Activated CD8-positive, alpha-beta memory T cell treated with anti-CD3 and anti-CD28 coated beads for 1 hour (primary cell): Measurements from ENCODE around the gene NID1.
A peak's percentile ranks its signal among the peaks of the same experiment; 100 is the strongest.
"Not testable (repeated sequence)": the region's sequence is repeated elsewhere in the genome, so short reads cannot be mapped to it uniquely, and the experiment has no call there.

Source experiments
- DNase-seq, 2 donors: peaks; one replicate each; pipeline ENCODE4 v3.0.0-alpha.2; 2020; ENCODE audit warnings: low read depth in 1 of 2; ENCODE audit errors: extremely low read depth in 1 of 2

Gene NID1

DNA sequence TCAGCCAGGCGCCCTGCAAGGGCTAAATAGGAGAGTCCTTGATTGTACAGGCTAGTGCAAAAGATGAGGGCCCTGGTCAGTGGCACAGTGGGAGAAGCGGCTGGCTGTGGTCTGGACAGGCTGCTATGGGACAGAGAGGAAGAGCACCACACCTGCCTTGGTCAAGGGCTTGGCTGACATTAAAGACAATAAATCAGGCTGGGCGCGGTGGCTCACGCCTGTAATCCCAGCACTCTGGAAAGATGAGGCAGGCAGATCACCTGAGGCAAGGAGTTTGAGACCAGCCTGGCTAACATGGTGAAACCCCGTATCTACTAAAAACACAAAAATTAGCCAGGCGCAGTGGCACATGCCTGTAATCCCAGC is 62.9 kb downstream of the NID1 start:
- DNase-seq: no peak

DNA sequence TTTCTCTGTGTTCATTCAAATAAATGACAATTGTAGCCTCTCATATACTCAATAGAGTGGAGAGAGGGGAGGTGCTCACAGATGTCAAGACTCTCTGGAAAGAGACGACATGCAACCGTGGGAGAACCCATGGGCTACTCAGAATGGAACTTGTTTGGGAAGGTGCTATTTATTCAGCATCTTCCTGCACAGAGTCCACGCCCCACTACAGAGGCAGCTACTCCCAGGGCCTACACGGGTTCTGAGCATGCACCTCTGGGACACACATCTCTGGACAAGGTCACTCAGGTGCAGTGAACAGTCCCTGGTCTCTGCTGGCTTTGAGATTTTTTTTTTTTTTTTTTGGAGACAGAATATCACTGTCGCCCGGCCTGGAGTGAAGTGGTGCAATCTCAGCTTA is 64.1 kb downstream of the NID1 start:
- no peak for DNase-seq

DNA sequence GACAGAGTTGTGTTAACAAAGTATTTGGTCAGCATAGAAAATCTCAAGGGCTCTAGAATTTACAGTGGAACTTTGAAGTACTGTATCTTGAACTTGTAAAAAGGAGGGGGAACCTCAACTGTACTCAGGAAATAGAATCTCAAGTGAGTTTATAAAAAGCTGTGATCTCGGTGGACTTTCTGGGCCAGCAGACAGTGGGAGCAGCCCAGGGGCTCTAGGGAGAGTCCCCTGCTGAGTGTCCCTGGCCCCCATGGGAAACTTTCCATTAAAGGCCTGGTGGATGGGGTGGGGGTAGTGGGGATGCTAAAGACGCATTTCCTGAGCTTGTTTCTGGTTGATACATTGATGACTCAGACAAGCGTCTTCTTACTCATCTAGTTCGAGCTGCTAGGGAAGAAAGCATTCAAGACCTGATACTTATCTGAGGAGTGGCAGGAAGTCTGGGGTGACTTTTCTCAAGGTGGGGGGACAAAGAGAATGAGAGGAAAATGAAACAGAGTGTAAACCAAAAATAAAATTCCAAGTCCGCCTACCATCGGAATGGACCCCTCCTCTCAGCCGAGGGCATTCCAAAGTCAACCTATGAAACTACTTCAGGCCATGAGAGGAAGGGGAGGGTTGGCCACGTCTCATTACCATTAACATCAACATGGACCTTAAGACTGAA is 65.5 kb downstream of the NID1 start:
- DNase-seq: peak; percentile 39

DNA sequence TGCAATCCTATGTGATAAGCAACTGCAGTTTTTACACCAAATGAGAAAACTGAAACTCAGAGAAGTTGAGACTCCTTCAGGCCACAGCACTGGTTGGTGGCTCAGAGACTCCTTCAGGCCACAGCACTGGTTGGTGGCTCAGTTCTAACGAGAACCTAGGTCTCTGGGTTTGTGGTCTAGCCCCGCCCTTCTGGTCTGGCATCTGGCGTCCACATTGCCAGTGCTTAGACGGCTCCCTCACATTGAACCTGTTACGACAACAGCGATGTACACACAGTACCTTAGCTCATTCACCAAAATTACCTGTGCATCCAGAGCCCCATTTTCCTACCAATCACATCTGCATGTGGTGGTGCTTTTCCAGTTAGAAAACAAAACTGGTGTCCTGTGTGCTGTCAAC is 66.1 kb downstream of the NID1 start:
- peak in 1 of 2 donors; percentile 7 for DNase-seq

DNA sequence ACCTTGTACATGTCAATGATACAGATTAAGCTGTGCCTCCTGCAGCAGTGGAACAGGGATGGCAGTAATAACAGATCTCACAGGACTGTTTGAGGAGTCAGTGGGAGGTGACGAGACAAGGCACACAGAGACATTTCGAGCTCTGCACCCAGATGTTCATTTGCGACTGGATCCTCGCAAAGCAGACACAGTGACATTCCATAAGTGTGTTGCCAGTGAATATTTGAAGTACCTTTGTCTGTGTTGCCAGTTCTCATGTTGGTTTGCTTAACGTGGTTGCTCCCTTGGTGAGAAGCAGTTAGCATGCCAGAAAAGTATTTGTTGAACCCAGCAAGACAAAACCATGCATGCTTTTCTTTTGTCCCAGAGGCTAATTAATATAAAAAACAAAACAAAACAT is 67.0 kb downstream of the NID1 start:
- DNase-seq: no peak

DNA sequence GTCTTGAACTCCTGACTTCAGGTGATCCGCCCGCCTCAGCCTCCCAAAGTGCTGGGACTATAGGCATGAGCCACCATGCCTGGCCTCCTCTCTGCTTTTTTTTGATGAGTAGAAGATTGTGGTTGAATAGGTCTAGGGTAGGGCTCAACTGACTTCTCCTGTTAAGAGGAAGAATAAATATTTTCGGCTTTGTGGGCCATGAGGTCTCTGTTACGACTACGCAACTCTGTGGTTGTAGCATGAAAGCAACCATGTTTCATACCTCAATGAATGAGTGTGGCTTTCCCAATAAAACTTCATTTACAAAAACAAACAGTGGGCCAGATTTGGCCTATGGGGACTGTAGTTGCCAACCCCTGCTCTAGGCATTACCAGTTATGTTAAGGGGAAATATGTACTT is 67.8 kb downstream of the NID1 start:
- no peak for DNase-seq

DNA sequence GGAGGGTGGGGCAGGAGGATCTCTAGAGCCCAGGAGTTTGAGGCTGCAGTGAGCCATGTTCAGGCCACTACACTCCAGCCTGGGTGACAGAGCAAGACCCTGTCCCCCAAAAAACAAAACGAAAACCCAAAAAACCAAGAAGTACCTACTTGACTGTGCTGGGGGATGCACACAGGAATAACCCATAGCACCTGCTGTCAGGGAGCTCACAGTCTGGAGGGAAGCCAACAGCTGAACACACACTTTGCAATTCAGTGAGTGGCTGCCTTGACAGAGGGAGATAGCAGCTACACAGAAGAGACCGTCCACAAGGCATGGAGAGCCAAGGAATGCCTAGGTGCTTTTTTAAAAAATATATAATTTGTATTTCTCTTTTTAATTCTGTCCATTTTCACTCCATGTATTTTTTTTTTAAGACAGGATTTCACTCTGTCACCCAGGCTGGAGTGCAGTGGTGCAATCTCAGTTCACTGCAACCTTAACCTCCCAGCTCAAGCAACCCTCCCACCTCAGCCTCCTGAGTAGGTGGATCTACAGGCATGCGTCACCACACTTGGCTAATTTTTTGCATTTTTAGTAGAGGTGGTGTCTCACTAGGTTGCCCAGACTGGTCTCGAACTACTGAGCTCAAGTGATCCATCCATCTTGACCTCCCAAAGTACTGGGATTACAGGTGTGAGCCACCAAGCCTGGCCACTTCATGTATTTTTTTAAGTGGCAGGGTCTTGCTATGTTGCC is 68.7 kb downstream of the NID1 start:
- no peak for DNase-seq

DNA sequence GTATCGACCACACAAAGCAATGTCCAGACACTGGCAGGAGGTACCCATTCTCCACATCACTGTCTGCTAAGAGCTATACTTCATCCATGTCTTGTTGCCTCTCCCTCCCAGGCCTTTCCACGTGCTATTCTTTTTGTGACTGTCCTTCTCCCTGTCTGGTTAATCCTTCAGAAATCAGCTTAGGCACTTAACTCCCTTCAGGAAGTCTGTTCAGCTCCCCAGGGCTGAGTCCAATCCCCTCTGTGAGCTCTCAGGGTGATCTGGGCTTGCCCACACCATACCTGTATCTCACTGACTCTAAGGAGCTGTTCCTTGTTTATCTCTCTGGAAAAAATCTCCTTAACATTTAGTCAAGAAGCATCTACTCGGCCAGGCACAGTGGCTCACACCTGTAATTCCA is 69.4 kb downstream of the NID1 start:
- DNase-seq: no peak

DNA sequence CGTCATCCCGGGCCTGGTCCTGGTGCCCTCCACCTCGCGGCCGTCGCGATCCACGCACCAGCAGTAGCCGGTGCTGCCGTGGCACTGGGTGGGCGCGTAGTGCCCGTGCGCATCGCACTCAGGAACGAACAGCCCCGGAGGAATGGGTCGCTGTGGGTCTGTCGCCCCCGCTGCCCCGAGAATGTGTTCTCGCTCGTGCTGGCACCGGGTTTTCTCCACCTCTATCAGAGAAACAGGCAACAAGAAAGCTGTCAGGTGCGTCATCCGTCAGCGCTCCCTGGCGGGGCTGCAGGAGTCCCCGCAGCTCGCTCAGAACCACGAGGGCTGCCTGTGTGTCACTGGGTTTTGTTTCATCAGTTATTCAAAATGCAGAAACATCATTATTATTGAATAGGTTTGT is 71.2 kb downstream of the NID1 start:
- DNase-seq: no peak

DNA sequence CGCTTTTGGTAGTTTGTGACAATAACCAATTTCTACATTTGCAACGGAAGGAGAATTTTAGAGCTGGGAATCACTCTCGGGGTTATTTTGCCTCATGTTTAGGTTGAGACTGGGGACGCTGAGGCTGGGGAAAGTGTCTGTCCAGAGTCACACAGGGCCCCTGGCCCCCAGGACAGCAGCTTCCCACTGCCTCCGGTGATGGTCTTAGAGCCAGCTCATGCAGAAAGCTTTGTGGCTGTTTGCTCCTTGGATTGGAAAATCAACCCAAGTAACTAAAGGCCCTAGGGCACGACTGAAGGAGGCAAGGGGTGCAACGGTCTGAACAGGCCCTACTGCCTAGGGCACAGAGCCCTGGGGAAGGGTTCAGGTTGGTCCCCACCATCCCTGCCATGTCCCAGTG is 72.0 kb downstream of the NID1 start:
- no peak for DNase-seq

DNA sequence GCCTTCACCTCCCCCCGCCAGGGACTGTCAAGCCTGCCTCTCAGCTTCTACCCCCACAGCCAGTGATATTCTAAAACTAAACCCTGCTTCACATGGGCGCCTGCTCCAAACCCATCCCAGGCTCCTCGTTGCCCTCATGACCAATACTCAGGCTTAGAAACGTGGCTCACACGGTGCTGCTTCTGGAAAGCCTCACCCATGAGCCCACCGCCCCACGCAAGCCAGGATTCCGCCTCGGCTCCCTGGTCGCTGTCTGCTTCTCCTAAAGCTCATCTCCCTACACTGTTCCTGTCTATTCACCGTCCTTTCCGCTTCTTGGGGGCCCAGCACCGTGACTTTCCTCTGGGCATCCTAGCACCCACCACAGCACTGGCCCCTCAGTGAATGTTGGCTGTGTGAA is 72.5 kb downstream of the NID1 start:
- DNase-seq: no peak

DNA sequence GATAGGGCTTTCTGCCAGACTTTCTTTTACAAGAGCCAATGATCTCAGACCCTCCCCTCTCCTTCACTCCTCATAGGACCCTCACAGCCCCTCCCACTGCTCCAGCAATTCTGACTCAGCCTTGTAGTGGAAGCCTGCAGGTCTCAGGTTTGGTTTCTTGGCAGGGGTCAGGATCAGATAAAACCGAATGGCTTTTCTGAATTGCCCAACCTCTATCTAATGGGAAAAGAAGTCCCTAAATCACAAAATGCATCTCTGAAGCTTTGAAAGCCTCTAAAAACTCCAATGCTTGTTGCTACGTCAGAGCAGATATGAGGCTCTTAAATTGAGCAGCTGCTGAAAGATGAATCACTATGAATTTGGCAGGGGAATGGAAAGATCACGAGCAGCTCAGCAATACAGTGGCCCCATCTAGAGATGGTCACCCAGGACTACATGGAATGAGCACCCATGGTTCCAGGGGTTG is 74.5 kb downstream of the NID1 start:
- DNase-seq: no peak

DNA sequence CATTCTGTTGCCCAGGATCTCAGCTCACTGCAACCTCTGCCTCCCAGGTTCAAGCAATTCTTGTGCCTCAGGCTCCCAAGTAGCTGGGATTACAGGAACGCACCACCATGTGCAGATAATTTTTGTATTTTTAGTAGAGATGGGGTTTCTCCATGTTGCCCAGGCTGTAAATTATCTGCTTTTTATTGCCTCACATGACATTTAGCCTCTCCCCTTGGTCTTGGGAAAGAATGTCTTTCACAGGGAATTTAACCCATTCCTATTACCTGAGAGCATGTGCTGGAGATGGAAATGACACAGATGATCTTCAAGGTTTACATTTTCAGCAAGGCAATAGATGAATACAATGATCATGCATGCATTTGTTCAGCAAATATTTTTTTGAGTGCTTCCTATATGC is 75.8 kb downstream of the NID1 start:
- DNase-seq: no peak

DNA sequence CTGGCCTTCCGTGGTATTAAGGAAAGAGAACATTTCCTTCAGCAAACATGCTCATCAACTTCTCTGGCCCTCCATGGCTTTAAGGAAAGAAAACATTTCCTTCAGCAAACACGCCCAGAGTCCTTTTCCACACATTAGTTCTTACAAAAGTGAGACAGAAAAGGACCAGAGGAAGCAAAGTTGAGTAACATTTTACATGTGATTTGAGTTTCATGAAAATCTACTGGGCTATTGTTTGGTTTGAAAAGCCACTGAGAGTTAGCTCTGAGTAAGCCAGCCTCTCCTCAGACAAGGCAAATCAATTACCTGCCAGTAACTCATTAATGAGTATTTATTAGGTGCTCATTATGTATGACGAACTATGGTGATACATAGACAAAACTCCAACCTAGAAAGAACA is 78.0 kb downstream of the NID1 start:
- DNase-seq: no peak

DNA sequence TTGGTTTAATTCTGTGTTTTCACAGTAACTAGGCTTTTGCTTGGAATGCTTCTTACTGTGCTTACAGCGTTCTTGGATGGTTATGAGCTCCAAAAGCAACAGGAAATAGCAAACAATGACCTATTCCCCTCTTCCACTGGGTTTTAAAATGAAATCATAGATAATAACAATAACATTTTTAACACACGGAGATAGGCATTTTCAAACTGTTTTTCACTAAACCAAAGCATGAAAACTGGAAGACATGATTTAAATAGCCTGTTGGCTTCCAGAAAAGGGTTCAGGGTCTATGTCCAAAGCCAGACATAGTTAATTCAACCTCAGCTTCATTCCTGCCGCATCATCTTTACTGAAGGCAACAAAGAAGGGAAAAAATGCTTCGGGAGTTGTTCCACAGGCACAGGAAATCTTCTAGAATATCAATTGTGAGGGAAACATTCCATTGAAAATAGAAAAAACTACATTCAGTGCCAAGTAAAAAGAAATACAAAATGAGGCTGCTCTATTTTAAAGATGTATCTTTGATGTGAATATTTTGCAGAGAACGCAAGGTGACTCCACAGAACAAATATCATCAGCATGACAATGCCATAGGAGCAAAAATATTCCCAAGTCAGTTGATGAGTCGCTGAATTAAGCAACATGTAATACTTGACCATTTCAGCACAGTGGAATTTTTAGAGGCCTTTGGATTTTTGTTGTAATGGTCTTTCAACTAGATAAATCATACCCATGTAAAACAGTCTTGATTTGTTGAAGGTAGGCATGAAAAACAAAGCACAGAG is 80.7 kb downstream of the NID1 start:
- no peak for DNase-seq

DNA sequence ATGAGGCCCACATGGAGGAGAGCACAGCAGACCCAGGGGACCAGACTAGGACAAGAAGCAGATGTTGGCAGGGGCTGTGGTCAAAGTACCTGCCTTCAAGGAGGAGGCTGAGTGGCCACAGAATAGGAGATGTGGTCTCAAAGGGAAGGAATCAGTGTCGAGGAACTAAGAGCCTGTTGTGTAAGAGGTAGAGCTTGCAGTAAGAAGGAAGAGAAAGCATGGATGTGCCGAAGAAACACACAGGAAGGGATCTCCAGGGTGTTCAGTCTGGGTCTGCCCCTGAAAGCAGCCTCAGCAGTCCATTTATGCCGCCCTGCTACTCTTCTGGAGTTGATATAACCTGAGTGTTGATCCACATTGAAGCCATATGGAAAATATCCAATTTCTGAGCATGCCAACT is 83.9 kb downstream of the NID1 start:
- no peak for DNase-seq

DNA sequence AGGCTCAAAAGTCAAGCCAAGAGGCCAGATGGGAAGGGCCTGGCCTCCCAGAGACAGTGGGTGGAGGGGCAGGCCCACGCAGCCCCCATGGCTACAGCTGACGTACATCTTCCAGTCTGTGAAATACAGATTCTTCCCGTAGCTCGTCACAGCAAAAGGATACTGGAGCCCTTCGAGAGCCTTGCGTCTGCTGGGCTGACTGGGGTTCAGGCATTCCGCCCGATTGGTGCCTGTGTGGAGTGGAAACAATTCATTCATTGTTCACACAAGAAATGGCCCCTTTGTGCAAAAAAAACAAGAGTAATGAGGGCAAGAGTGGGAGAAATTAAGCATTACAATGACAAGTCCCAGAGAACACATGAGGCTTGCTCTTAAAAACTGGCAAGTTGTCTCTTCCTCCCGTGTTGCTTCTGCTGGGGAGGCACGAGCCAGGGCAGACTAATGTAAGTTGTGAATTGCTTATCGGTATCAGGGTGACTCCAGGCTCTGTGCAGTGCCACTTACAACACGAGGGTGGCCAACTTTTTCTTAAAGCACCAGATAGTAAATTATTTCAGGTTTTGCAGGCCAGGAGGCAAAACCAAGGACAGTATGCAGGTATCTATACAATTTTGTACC is 85.1 kb downstream of the NID1 start:
- DNase-seq: no peak

DNA sequence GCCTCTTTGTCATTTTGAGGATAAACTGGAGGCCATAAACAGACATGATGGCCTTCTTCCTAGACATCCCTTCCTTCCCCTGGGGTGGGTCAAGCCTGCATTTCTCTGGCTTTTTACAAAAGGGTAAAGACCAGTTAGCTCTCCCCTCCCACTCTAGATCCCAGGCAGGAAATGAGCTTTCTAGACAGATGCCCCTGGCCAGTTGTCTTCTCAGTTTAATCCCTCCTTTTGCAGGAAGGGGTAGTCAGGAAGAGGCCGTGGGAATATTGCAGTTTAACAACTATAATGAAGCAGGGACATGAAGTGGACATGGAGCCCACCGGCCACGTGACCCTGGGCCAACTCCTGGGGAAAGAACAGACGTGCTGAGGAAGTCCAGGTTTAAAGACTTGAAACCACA is 85.7 kb downstream of the NID1 start:
- DNase-seq: no peak

DNA sequence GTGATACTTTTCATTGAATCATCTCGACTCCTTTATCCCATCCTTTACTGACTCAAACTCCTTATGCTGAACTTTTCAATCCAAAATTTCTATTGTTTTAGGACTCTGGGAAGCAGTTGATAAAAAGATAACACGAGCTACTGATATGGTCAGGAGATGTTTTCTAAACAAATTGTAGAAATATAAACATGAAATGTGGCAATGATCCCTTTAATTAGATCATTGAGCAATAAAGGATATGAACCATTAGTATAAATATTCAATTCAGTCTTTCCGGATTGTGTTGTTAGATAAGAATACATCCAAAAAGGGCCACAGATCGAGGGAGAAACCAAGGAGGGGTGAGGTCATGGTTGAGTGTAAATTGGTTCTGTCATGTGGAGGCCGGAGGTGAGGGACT is 88.4 kb downstream of the NID1 start:
- no peak for DNase-seq

DNA sequence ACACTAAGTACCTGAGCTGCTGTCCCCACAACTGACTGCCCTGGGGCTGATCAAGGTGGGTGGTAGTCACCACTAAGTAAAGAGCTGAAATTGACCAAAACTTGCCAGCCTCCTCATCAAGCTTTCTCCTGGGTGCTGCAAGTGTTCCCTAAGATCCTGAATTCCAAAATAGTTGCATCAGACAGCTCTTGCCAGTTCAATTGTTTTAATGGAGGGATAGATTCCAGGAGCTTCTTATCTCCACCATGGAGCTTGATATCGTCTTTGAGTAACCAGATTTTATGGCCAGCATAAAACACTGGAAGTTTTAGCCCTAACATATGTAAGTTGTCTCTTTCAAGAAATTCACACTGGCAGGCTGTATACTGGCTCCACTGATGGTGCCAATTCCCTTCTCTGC is 90.3 kb downstream of the NID1 start:
- no peak for DNase-seq

DNA sequence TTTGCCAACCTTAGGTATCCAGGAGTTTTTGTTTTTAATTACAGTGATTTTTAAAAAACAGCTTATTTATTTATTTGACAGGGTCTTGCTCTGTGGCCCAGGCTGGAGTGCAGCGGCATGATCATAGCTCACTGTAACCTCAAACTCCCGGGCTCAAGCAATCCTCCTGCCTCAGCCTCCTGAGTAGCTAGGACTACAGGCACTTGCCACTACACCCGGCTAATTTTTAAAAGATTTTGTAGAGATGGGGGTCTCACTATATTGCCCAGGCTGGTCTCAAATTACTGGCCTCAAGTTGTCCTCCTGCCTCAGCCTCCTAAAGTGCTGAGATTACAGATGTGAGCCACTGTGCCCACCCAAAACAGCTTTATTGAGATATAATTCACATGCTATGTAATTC is 92.2 kb downstream of the NID1 start:
- DNase-seq: not testable (repeated sequence)

DNA sequence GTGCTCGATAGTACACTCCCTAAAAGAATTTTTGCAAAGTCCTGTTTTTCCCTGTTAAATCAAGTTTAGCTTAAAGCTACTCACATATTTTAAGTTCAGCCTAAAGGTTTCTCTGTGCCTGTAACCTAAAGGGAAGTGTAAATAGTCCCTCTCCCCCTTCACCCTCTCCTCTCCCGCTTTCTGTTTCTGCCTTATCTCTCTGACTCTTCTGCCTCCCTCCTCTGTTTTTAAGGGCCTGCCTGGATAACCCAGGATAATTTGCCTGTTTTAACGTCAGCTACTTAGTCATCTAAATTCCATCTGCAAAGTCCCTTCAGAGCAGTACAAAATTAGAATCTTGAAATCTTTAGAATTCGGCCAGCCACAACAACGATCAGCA is 92.6 kb downstream of the NID1 start:
- no peak for DNase-seq
